ENCODE data around the gene PMEPA1.

Gene PMEPA1

DNA sequence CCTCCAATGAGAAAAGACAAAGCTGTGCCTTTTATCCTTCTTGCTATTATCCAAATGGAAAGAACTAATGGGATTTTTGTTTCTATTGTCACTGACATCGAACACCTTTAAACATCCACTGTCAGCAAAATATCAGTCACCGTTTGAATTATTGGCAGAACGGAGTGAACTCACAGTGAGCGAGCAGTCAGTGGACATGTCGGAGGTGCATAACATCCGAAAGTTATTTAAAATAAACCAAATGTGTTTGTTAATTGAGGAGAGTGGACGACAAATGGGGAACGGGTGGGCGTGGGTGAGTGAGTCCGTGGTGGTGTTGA, 38.8 kb downstream of the PMEPA1 start:
- DNase-seq, result no peak
- Mint-ChIP-seq H3K9me3 (no peaks in the 10 kb centered on the region), H3K27ac (no peak overlapping the region), H3K27me3 (ENCODE audit: low read depth, poor library complexity) (peaks cover 11% of the 10 kb centered on the region), H3K4me1 (peaks cover 31% of the 10 kb centered on the region), H3K36me3 (ENCODE audit: low read depth) (no peaks in the 10 kb centered on the region), H3K4me3 (no peak overlapping the region)
- TF ChIP-seq, protein P1, sequence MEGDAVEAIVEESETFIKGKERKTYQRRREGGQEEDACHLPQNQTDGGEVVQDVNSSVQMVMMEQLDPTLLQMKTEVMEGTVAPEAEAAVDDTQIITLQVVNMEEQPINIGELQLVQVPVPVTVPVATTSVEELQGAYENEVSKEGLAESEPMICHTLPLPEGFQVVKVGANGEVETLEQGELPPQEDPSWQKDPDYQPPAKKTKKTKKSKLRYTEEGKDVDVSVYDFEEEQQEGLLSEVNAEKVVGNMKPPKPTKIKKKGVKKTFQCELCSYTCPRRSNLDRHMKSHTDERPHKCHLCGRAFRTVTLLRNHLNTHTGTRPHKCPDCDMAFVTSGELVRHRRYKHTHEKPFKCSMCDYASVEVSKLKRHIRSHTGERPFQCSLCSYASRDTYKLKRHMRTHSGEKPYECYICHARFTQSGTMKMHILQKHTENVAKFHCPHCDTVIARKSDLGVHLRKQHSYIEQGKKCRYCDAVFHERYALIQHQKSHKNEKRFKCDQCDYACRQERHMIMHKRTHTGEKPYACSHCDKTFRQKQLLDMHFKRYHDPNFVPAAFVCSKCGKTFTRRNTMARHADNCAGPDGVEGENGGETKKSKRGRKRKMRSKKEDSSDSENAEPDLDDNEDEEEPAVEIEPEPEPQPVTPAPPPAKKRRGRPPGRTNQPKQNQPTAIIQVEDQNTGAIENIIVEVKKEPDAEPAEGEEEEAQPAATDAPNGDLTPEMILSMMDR (IDR thresholded peaks at IDR 0.05), result no peak

DNA sequence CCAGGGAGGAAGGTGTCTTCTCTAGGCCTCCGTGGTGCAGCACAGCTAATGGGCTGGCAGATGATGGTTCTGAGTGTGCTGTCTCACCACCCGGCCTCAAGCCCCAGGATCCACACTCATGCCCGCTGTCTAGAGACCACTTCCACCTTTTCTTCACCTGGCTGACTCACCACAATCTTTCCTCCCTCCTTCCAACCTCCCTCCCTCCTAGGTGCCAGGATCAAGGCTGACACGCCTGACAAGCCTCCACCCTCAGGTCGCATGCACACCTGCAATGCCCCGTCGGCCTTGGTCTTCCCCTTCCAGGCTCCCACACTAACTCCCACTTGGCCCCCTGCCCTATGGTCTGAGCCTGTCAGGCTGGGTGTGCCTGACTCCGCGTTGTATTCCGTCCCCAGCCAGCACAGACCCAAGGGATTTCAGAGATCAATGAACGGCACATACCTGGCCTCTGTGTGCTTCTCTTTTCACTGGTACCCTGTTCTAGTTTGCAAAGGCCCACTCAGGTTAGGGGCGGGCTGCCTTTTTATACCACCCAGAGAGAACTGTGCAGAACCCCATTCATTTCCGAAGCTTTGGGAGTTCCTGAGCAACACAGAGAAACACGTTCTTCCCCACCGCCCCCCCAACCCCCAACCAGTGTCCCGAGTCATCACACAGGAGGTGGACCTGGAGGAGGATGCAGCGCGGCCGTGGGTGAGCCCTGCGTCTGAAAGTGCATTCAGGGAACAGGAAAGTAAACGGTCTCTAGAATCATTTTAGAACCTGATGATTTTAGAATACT, 39.3 kb downstream of the PMEPA1 start:
- TF ChIP-seq, protein P1 (IDR thresholded peaks at IDR 0.05), result no peak
- DNase-seq, result no peak
- Mint-ChIP-seq H3K4me3 (no peak overlapping the region), H3K36me3 (ENCODE audit: low read depth) (no peaks in the 10 kb centered on the region), H3K27me3 (ENCODE audit: low read depth, poor library complexity) (peaks cover 11% of the 10 kb centered on the region), H3K4me1 (peaks cover 26% of the 10 kb centered on the region), H3K27ac (no peak overlapping the region), H3K9me3 (no peaks in the 10 kb centered on the region)

DNA sequence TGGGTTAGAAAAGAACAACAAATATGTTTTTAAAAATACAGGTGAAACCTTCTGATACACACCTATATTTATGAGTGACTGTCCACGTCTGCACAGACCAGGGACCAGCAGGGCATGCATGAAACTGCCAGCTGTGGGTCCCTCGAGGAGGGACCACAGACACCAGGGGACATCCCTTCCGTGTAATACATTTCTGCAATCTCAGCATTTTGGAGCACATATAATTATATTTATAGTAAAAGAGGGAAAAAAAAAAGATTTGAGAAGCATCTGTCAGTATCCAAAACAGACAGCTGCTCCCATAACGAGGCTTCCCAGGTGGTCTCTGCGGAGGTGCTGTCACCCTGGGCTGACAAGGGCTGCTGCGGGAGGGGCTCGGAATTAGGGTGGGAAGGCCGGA, 40.2 kb downstream of the PMEPA1 start:
- H3K36me3 Mint-ChIP-seq (ENCODE audit: low read depth), result no peaks in the 10 kb centered on the region
- H3K27ac Mint-ChIP-seq, result no peak overlapping the region
- no peak overlapping the region for H3K4me3 Mint-ChIP-seq
- H3K27me3 Mint-ChIP-seq (ENCODE audit: low read depth, poor library complexity), result peaks cover 11% of the 10 kb centered on the region
- no peak for DNase-seq
- no peaks in the 10 kb centered on the region for H3K9me3 Mint-ChIP-seq
- peaks cover 25% of the 10 kb centered on the region for H3K4me1 Mint-ChIP-seq
- TF ChIP-seq, protein P1 (IDR thresholded peaks at IDR 0.05), result no peak

DNA sequence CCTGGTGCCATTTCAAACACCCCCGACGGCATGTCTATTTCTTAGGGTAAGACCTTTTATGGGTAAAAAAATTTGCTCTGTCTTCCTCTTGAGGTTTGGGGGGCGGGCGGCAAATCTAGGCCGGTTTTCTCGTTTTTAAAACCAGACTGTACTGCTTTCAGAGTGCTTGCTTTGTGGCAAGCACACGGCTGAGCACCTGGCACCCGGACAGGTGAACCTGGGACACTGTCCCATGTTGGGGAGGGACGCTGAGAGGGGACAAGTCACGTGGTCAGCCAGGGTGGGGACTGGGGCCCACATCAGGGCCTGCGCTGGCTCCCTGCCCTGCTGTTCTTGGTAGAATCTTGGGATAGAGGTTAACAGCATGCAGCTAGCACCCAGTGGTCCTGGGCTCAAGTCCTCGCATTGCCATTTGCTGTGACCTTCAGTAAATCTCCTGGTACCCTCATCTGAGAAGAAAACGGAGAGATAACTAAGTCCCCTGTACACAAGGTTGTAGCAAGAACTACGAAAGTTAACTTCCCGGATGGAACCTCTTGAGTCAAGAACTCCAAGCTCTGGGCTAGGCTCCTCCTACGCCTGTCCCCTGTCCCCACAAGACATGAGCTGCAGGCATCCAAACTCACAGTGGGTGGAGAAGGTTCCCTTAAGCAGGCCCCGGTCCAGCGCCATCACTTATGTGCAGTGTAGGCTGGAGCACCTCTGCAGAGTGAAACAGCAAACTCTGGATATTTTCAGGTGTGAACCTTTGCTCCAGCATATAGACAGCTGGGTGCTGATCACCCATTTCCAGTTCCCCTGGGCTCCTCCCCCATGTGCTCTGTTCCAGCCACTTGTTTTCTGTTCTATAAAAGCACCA, 41.7 kb downstream of the PMEPA1 start:
- Mint-ChIP-seq H3K4me1 (peaks cover 27% of the 10 kb centered on the region), H3K27ac (no peak overlapping the region), H3K4me3 (no peak overlapping the region), H3K36me3 (ENCODE audit: low read depth) (no peaks in the 10 kb centered on the region), H3K9me3 (no peaks in the 10 kb centered on the region), H3K27me3 (ENCODE audit: low read depth, poor library complexity) (peaks cover 8% of the 10 kb centered on the region)
- no peak for DNase-seq
- TF ChIP-seq, protein P1 (IDR thresholded peaks at IDR 0.05), result no peak

DNA sequence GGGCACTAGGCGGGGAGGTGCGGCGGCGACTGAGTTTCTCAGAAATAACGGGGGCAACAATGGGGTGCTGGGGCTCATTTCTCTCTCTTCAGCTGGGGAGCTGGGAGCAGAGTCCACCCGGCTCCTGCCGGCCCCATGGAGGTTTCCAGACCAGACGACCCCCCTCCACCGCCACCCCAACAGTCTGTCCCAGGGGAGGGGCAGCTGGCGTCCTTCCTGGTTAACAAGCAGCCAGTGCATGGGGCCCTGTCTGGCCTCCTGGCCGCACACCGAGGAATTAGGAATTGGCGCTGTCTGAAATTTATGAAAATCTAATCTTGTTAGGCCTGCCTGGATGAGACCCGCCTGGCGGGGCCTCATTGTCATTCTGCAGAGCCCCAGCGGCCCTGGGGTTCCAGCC, 42.4 kb downstream of the PMEPA1 start:
- DNase-seq, result no peak
- H3K27me3 Mint-ChIP-seq (ENCODE audit: low read depth, poor library complexity), result peaks cover 8% of the 10 kb centered on the region

More for the DNA sequence above, 42.4 kb downstream of the PMEPA1 start:
- no peak overlapping the region for H3K4me3 Mint-ChIP-seq
- no peaks in the 10 kb centered on the region for H3K36me3 Mint-ChIP-seq (ENCODE audit: low read depth)
- no peaks in the 10 kb centered on the region for H3K9me3 Mint-ChIP-seq
- peaks cover 34% of the 10 kb centered on the region for H3K4me1 Mint-ChIP-seq
- TF ChIP-seq, protein P1 (IDR thresholded peaks at IDR 0.05), result no peak
- H3K27ac Mint-ChIP-seq, result peak overlapping the region; percentile 87
